ENCODE results near the gene OR12D1.
"Not testable (repeated sequence)": the region's sequence is repeated elsewhere in the genome, so short reads cannot be mapped to it uniquely, and the experiment has no call there.

Gene OR12D1

GRCh38 chr6:29414588-29414987 lies at the start of gene OR12D1:
OR12D1 (plus strand) TSS chr6:29414928.
- no peak for DNase-seq (ENCODE audit: low read depth in 2 of 2)

- DNase-seq (ENCODE audit: low read depth in 2 of 2) = no peak
Measured at GRCh38 chr6:29368765-29369164, 46.0 kb upstream of the OR12D1 start, which contains the start of gene OR5V1. OR5V1 (minus strand) TSS chr6:29368865; CDS start chr6:29356195, 12,670 bp downstream.

- no peak for DNase-seq (ENCODE audit: low read depth in 2 of 2)
Measured at GRCh38 chr6:29375191-29375590, 39.5 kb upstream of the OR12D1 start, which contains the start of gene OR12D3. OR12D3 (minus strand) TSS chr6:29375291; CDS start chr6:29375287, 4 bp downstream.

GRCh38 chr6:29376003-29376402 lies 38.7 kb upstream of the OR12D1 start:
- no peak for DNase-seq (ENCODE audit: low read depth in 2 of 2)

GRCh38 chr6:29388533-29388932 lies 26.2 kb upstream of the OR12D1 start:
- DNase-seq (ENCODE audit: low read depth in 2 of 2) = no peak

- no peak for DNase-seq (ENCODE audit: low read depth in 2 of 2)
Measured at GRCh38 chr6:29395331-29395730, 19.4 kb upstream of the OR12D1 start, which contains the start of gene OR12D2. OR12D2 (plus strand) TSS chr6:29395631; CDS start chr6:29396700, 1,069 bp downstream.

GRCh38 chr6:29399525-29399924 lies 15.2 kb upstream of the OR12D1 start:
- DNase-seq (ENCODE audit: low read depth in 2 of 2) = no peak

GRCh38 chr6:29403801-29404200 lies 10.9 kb upstream of the OR12D1 start:
- no peak for DNase-seq (ENCODE audit: low read depth in 2 of 2)

- DNase-seq (ENCODE audit: low read depth in 2 of 2) = no peak
Measured at GRCh38 chr6:29419516-29419915, 4.8 kb downstream of the OR12D1 start.

GRCh38 chr6:29424168-29424567 lies 9.4 kb downstream of the OR12D1 start:
- no peak for DNase-seq (ENCODE audit: low read depth in 2 of 2)

- DNase-seq (ENCODE audit: low read depth in 2 of 2) = no peak
Measured at GRCh38 chr6:29424575-29424974, 9.8 kb downstream of the OR12D1 start.

GRCh38 chr6:29425075-29425474 lies 10.3 kb downstream of the OR12D1 start:
- no peak for DNase-seq (ENCODE audit: low read depth in 2 of 2)

- DNase-seq (ENCODE audit: low read depth in 2 of 2) = no peak
Measured at GRCh38 chr6:29426654-29427053, 11.9 kb downstream of the OR12D1 start.

- DNase-seq (ENCODE audit: low read depth in 2 of 2) = not testable (repeated sequence)
Measured at GRCh38 chr6:29436730-29437129, 22.0 kb downstream of the OR12D1 start.

- no peak for DNase-seq (ENCODE audit: low read depth in 2 of 2)
Measured at GRCh38 chr6:29439006-29439405, 24.3 kb downstream of the OR12D1 start, which contains the start of gene OR10C1. OR10C1 (plus strand) TSS chr6:29439306; CDS start chr6:29440016, 710 bp downstream.

- DNase-seq (ENCODE audit: low read depth in 2 of 2) = no peak
Measured at GRCh38 chr6:29442719-29443118, 28.0 kb downstream of the OR12D1 start.

- not testable (repeated sequence) for DNase-seq (ENCODE audit: low read depth in 2 of 2)
Measured at GRCh38 chr6:29444031-29444430, 29.3 kb downstream of the OR12D1 start.

- no peak for DNase-seq (ENCODE audit: low read depth in 2 of 2)
Measured at GRCh38 chr6:29447670-29448069, 32.9 kb downstream of the OR12D1 start.

- DNase-seq (ENCODE audit: low read depth in 2 of 2) = no peak
Measured at GRCh38 chr6:29451471-29452193, 36.9 kb downstream of the OR12D1 start.

GRCh38 chr6:29456971-29457370 lies 42.2 kb downstream of the OR12D1 start, which contains the start of the genes OR11A1 and OR2H1:
OR11A1 (minus strand) TSS chr6:29457071; CDS start chr6:29427641, 29,430 bp downstream.
OR2H1 (plus strand) TSS chr6:29457155; CDS start chr6:29461770, 4,615 bp downstream.
- DNase-seq (ENCODE audit: low read depth in 2 of 2) = no peak

GRCh38 chr6:29461021-29461814 lies 46.5 kb downstream of the OR12D1 start:
- DNase-seq (ENCODE audit: low read depth in 2 of 2) = no peak

GRCh38 chr6:29462022-29462421 lies 47.3 kb downstream of the OR12D1 start:
- no peak for DNase-seq (ENCODE audit: low read depth in 2 of 2)
